NCI-H345 treated with DMSO at 0.1 percent for 48 hours (cell line): ENCODE results near the gene SPAG17.
A peak's percentile ranks its signal among the peaks of the same experiment; 100 is the strongest.

ENCODE experiments used
- DNase-seq: peaks from one replicate; lab custom pipeline; 2025; ENCODE audit not compliant: unreplicated experiment; lab: John Stamatoyannopoulos, UW

Gene SPAG17

GRCh38 chr1:118081387-118081786, 103.6 kb downstream of the SPAG17 start:
- DNase-seq: no peak

- DNase-seq: peak; percentile 56
These were observed 107.5 kb downstream of the SPAG17 start for GRCh38 chr1:118077331-118078045.

GRCh38 chr1:118075116-118075515, 109.9 kb downstream of the SPAG17 start:
- DNase-seq: no peak

- no peak for DNase-seq
These were observed 111.2 kb downstream of the SPAG17 start for GRCh38 chr1:118073648-118074435.

- no peak for DNase-seq
These were observed 135.0 kb downstream of the SPAG17 start for GRCh38 chr1:118049981-118050380.

GRCh38 chr1:118047650-118048224, 137.3 kb downstream of the SPAG17 start:
- DNase-seq: no peak

GRCh38 chr1:118047006-118047649, 137.9 kb downstream of the SPAG17 start:
- DNase-seq: no peak

GRCh38 chr1:118043624-118044023, 141.4 kb downstream of the SPAG17 start:
- DNase-seq: no peak

- no peak for DNase-seq
These were observed 142.5 kb downstream of the SPAG17 start for GRCh38 chr1:118042501-118042900.

- no peak for DNase-seq
These were observed 145.9 kb downstream of the SPAG17 start for GRCh38 chr1:118039170-118039569.

GRCh38 chr1:118032883-118033282, 152.1 kb downstream of the SPAG17 start:
- DNase-seq: no peak

GRCh38 chr1:118028267-118028666, 156.8 kb downstream of the SPAG17 start:
- DNase-seq: no peak

GRCh38 chr1:118023199-118023598, 161.8 kb downstream of the SPAG17 start:
- DNase-seq: no peak

- no peak for DNase-seq
These were observed 163.4 kb downstream of the SPAG17 start for GRCh38 chr1:118021668-118022067.

GRCh38 chr1:118018060-118018459, 167.0 kb downstream of the SPAG17 start:
- no peak for DNase-seq

GRCh38 chr1:118013938-118014337, 171.1 kb downstream of the SPAG17 start:
- DNase-seq: no peak

GRCh38 chr1:118013336-118013735, 171.7 kb downstream of the SPAG17 start:
- DNase-seq: no peak

- DNase-seq: no peak
These were observed 172.4 kb downstream of the SPAG17 start for GRCh38 chr1:118012515-118013124.

- no peak for DNase-seq
These were observed 177.0 kb downstream of the SPAG17 start for GRCh38 chr1:118008011-118008410.

- no peak for DNase-seq
These were observed 177.6 kb downstream of the SPAG17 start for GRCh38 chr1:118007391-118007790.

- no peak for DNase-seq
These were observed 180.7 kb downstream of the SPAG17 start for GRCh38 chr1:118004312-118004711.
